T-helper 2 cell treated with Interferon-gamma antibody and Interleukin-4, amounts not matched to agents 5 μg/mL and 100 μg/mL, for 36 hours (primary cell): ENCODE data around the gene CPLANE2.

Experiments
- DNase-seq: peaks from one replicate; pipeline ENCODE4 v3.0.0; 2021; ENCODE audit warnings: low spot score
- H3K27ac Mint-ChIP-seq: one replicate; pipeline ENCODE4 v1.8.0; 2021; ENCODE audit warnings: mild to moderate bottlenecking, mixed read lengths
- H3K27me3 Mint-ChIP-seq: one replicate; pipeline ENCODE4 v1.8.0; 2021; ENCODE audit warnings: low read depth, mixed read lengths
- H3K36me3 Mint-ChIP-seq: one replicate; pipeline ENCODE4 v1.8.0; 2021; ENCODE audit warnings: low read depth, mixed read lengths
- H3K4me1 Mint-ChIP-seq: one replicate; pipeline ENCODE4 v1.8.0; 2021; ENCODE audit warnings: low read depth, mixed read lengths
- H3K4me3 Mint-ChIP-seq: one replicate; pipeline ENCODE4 v1.8.0; 2022; ENCODE audit warnings: mild to moderate bottlenecking, moderate library complexity, mixed read lengths
- H3K9me3 Mint-ChIP-seq: one replicate; pipeline ENCODE4 v1.8.0; 2021; ENCODE audit warnings: mixed read lengths

The CPLANE2 gene

GRCh38 chr1:16187748-16188401 lies 49.1 kb downstream of the CPLANE2 start:
- Mint-ChIP-seq H3K4me1 (no peaks in the 10 kb centered on the region), H3K9me3 (no peaks in the 10 kb centered on the region)
- peak; percentile 64 for DNase-seq

DNA sequence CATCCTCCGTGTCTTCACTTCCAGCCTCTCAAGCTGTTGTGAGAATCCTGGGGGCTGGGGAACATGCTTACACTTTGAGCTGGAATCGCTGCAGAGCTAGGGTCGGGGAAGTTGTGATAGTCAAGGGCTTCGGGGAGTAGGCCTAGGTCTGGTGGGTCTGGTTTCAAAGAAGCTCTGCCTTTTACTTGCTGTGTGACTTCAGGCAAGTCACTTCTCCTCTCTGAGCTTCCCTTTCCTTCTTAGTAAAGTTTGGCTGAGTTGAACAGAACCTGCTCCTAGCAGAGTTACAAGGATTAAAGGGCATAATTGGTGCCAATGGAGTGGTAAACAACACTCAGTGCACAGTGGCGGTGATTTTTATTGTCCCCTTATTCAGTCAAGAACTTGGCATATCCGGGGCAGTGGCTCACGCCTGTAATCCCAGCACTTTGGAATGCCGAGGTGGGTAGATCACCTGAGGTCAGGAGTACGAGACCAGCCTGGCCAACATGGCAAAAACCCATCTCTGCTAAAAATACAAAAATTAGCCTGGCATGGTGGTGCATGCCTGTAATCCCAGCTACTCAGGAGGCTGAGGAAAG lies 50.2 kb downstream of the CPLANE2 start:
- no peak for DNase-seq
- Mint-ChIP-seq H3K27ac (no peak overlapping the region), H3K27me3 (peaks cover 4% of the 10 kb centered on the region), H3K4me3 (no peak overlapping the region), H3K36me3 (no peaks in the 10 kb centered on the region), H3K9me3 (no peaks in the 10 kb centered on the region), H3K4me1 (no peaks in the 10 kb centered on the region)

More at GRCh38 chr1:16187748-16188401, 49.1 kb downstream of the CPLANE2 start:
- H3K4me3 Mint-ChIP-seq, result no peak overlapping the region
- H3K27ac Mint-ChIP-seq, result no peak overlapping the region
- peaks cover 4% of the 10 kb centered on the region for H3K27me3 Mint-ChIP-seq
- H3K36me3 Mint-ChIP-seq, result no peaks in the 10 kb centered on the region

DNA sequence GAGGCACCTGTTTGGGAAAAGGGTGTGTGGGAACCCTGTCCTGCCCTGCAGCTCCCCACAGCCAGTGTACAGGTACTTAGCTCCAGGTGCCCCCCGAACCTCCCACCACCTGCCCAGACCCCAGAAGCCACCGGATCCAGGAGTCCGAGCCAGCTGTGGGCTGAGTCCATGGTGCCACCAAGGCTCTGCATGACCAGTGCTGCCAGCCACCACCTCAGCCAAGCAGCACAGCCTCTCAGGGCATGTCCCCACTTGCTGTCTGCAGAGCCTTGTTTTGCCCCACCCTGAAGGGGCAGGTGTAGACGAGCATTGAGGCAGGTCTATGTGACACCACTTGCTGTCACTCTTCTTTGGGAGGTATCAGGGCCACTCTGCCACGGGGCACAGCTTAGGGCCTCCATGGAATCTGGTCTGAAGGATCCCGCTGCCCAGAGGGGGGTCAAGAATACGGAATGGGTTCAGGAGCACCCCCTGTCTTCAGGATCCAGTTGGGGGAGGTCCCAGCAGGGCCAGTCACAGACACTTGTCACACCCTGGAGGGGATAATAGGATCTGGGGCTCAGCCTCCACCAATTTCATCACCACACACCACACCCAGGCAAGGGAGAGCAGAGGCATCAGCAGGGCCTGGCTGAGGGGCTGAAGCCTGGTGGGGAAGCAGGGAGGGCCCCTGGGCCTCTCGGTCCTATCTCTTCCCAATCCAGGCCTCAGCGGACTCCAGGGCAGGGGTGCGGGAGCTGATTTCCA lies 52.3 kb downstream of the CPLANE2 start:
- H3K9me3 Mint-ChIP-seq, result no peaks in the 10 kb centered on the region
- H3K27me3 Mint-ChIP-seq, result no peaks in the 10 kb centered on the region
- no peak for DNase-seq
- H3K27ac Mint-ChIP-seq, result no peak overlapping the region
- H3K4me3 Mint-ChIP-seq, result no peak overlapping the region
- no peaks in the 10 kb centered on the region for H3K4me1 Mint-ChIP-seq
- H3K36me3 Mint-ChIP-seq, result no peaks in the 10 kb centered on the region

- H3K4me1 Mint-ChIP-seq, result no peaks in the 10 kb centered on the region
- H3K4me3 Mint-ChIP-seq, result no peak overlapping the region
- no peaks in the 10 kb centered on the region for H3K9me3 Mint-ChIP-seq
- H3K27ac Mint-ChIP-seq, result no peak overlapping the region
- DNase-seq, result no peak
- H3K27me3 Mint-ChIP-seq, result no peaks in the 10 kb centered on the region
- H3K36me3 Mint-ChIP-seq, result no peaks in the 10 kb centered on the region
These were observed 53.0 kb downstream of the CPLANE2 start for GRCh38 chr1:16183765-16184556.

DNA sequence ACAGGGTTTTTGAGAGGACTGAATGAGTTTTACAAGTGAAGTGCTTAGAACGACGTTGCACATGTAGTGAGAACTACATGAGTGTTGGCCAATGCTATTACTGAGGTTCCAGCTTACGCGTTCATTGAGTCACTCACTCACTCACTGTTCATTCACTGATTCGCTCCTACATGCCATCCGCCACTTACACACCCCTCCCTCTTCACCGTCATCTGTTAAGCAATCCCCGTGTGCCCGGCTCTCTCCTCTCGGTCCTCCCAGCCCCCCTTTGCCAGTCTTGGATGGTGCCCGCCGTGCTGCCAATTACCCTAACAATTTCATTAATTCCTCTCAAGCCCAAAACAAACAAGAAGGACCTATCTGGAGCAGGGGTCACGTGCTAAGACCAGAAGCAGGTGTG lies 53.8 kb downstream of the CPLANE2 start:
- H3K27ac Mint-ChIP-seq, result no peak overlapping the region
- no peak overlapping the region for H3K4me3 Mint-ChIP-seq
- H3K36me3 Mint-ChIP-seq, result no peaks in the 10 kb centered on the region
- H3K27me3 Mint-ChIP-seq, result no peaks in the 10 kb centered on the region
- DNase-seq, result no peak
- no peaks in the 10 kb centered on the region for H3K9me3 Mint-ChIP-seq
- no peaks in the 10 kb centered on the region for H3K4me1 Mint-ChIP-seq

GRCh38 chr1:16181887-16182719 lies 54.9 kb downstream of the CPLANE2 start:
- Mint-ChIP-seq H3K4me3 (no peak overlapping the region), H3K27me3 (no peaks in the 10 kb centered on the region), H3K27ac (no peak overlapping the region), H3K36me3 (no peaks in the 10 kb centered on the region), H3K9me3 (no peaks in the 10 kb centered on the region), H3K4me1 (no peaks in the 10 kb centered on the region)
- DNase-seq, result no peak
